Measurements from ENCODE around the gene TBC1D2B.

GRCh38 chr15:78021761-78022160 lies 55.8 kb downstream of the TBC1D2B start:
- no peak for TF ChIP-seq CTCF (IDR thresholded peaks at IDR 0.05)
- no peak for TF ChIP-seq POLR2A (IDR thresholded peaks at IDR 0.05)
- TF ChIP-seq POLR2AphosphoS5 (IDR thresholded peaks at IDR 0.05; ENCODE audit: insufficient read depth in 1 of 2, low read depth in 1 of 2) = no peak
